ENCODE data around the gene JAG2. TPM values are rescaled to one million over a fixed set of nuclear protein-coding genes. Genes with fewer than 3 reads are reported as not detected.

The JAG2 gene
- total and polyA plus RNA-seq, 2 of the 4 experiments (the other 2 are of a cell fraction): 0.18 to 0.58 TPM

- H3K4me3 ChIP-seq (ENCODE audit: insufficient read depth, low read depth, low read length): no peak overlapping the region
- BruUV-seq (replicated peaks): no TSS peak
- H3K18ac ChIP-seq (ENCODE audit: low read depth, low read length): no peak overlapping the region
- H2BK120ac ChIP-seq (ENCODE audit: low read depth, low read length): no peak overlapping the region
- H3K36me3 ChIP-seq (ENCODE audit: control insufficient read depth, insufficient read depth, low read length): no peaks in the 10 kb centered on the region
- no peak overlapping the region for H2BK5ac ChIP-seq (ENCODE audit: low read depth, low read length, poor library complexity, severe bottlenecking)
- H3K79me1 ChIP-seq (ENCODE audit: low read depth in 1 of 2, low read length in 2 of 2): no peaks in the 10 kb centered on the region
- no peak overlapping the region for H2AFZ ChIP-seq (replicated peaks; ENCODE audit: low read length, poor library complexity)
- H2BK20ac ChIP-seq (ENCODE audit: low read depth, low read length): no peak overlapping the region
- H3K9me1 ChIP-seq (ENCODE audit: insufficient read depth, low read length): no peaks in the 10 kb centered on the region
- H2BK15ac ChIP-seq (ENCODE audit: low read depth, low read length): no peak overlapping the region
- no peak overlapping the region for H4K5ac ChIP-seq (ENCODE audit: low read depth, low read length)
- no peak for ATAC-seq (ENCODE audit: low read depth)
- no peaks in the 10 kb centered on the region for H3K4me1 ChIP-seq (ENCODE audit: control insufficient read depth, insufficient read depth, low read length)
- no peak overlapping the region for H3K27ac ChIP-seq (ENCODE audit: insufficient read depth, low read length)
- no peak overlapping the region for H2AK5ac ChIP-seq (ENCODE audit: low read depth, low read length)
- H3K9me3 ChIP-seq (ENCODE audit: control insufficient read depth, insufficient read depth, low read length): no peaks in the 10 kb centered on the region
- dilution Hi-C loops (cut with HindIII; ENCODE audit: low sequenced_read_pairs, unreplicated experiment): no loop called here
- H3K27me3 ChIP-seq (ENCODE audit: control insufficient read depth, insufficient read depth, low read length): peaks cover 8% of the 10 kb centered on the region; the same call in 1 of the 2 replicates
- no peaks in the 10 kb centered on the region for H4K20me1 ChIP-seq (ENCODE audit: insufficient read depth, low read length)
- no peak for DNase-seq
- POLR2A ChIA-PET (ENCODE audit: unreplicated experiment): no interaction called here
- no peak overlapping the region for H4K91ac ChIP-seq (ENCODE audit: insufficient read depth, low read depth, low read length)
- TF ChIP-seq NFE2L2 (IDR thresholded peaks at IDR 0.05; ENCODE audit: low read depth, low read length): no peak
- TF ChIP-seq FOS (IDR thresholded peaks at IDR 0.05; ENCODE audit: low read depth, low read length): no peak
- TF ChIP-seq RAD21 (IDR thresholded peaks at IDR 0.05; ENCODE audit: low read length): no peak
- no peak for TF ChIP-seq RCOR1 (IDR thresholded peaks at IDR 0.05; ENCODE audit: insufficient replicate concordance, low read length)
- TF ChIP-seq POLR2A (IDR thresholded peaks at IDR 0.05; ENCODE audit: low read depth, low read length): no peak
- no peak for TF ChIP-seq CEBPB (IDR thresholded peaks at IDR 0.05; ENCODE audit: low read depth, low read length)
- TF ChIP-seq CHD1 (IDR thresholded peaks at IDR 0.05; ENCODE audit: low read depth, low read length): no peak
- no peak for TF ChIP-seq MXI1 (IDR thresholded peaks at IDR 0.05; ENCODE audit: borderline replicate concordance, low read depth, low read length)
- no peak for TF ChIP-seq MAFK (IDR thresholded peaks at IDR 0.05; ENCODE audit: low read depth, low read length)
- no peak for TF ChIP-seq SMC3 (IDR thresholded peaks at IDR 0.05; ENCODE audit: low read depth, low read length)
- TF ChIP-seq, protein P1, sequence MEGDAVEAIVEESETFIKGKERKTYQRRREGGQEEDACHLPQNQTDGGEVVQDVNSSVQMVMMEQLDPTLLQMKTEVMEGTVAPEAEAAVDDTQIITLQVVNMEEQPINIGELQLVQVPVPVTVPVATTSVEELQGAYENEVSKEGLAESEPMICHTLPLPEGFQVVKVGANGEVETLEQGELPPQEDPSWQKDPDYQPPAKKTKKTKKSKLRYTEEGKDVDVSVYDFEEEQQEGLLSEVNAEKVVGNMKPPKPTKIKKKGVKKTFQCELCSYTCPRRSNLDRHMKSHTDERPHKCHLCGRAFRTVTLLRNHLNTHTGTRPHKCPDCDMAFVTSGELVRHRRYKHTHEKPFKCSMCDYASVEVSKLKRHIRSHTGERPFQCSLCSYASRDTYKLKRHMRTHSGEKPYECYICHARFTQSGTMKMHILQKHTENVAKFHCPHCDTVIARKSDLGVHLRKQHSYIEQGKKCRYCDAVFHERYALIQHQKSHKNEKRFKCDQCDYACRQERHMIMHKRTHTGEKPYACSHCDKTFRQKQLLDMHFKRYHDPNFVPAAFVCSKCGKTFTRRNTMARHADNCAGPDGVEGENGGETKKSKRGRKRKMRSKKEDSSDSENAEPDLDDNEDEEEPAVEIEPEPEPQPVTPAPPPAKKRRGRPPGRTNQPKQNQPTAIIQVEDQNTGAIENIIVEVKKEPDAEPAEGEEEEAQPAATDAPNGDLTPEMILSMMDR (conservative IDR thresholded peaks at IDR 0.05; ENCODE audit: low read depth, low read length): no peak
- TF ChIP-seq ELK1 (IDR thresholded peaks at IDR 0.05; ENCODE audit: borderline replicate concordance, low read depth, low read length): no peak
- no peak for TF ChIP-seq MAZ (IDR thresholded peaks at IDR 0.05; ENCODE audit: borderline replicate concordance, low read depth, low read length)
- TF ChIP-seq USF2 (IDR thresholded peaks at IDR 0.05; ENCODE audit: low read depth, low read length): no peak
- CTCF ChIA-PET: no interaction called here
- H3K56ac ChIP-seq (ENCODE audit: extremely low read depth, insufficient read depth, low read length): no peak overlapping the region
- no peak overlapping the region for H3K4me2 ChIP-seq (ENCODE audit: low read depth, low read length)
- no peak overlapping the region for H4K8ac ChIP-seq (ENCODE audit: low read depth in 2 of 2, low read length in 2 of 2)
- H3K4ac ChIP-seq (ENCODE audit: low read depth, low read length): no peak overlapping the region
- H3K23ac ChIP-seq (ENCODE audit: low read depth, low read length): no peak overlapping the region
- H3K14ac ChIP-seq (replicated peaks; ENCODE audit: low read depth, low read length): no peak overlapping the region
- H3K9ac ChIP-seq (ENCODE audit: low read depth, low read length): no peak overlapping the region
- 52% methylated on average over 33 of the region's 48 CpGs; no CpG with 5 or more reads in 1 of the 2 experiments for WGBS, 2 experiments (ENCODE audit: extremely low coverage in 2 of 2, insufficient read length in 1 of 2)
- in situ Hi-C loops (cut with MboI; ENCODE audit: low sequenced_read_pairs): no loop called here
- no peak overlapping the region for H2AK9ac ChIP-seq (replicated peaks; ENCODE audit: low read depth, low read length, poor library complexity)
- intact Hi-C loops (cut with micrococcal nuclease): no loop called here
These were observed 12.7 kb downstream of the JAG2 start for GRCh38 chr14:105155681-105156413.

Measured in IMR-90 (cell line).